Cardiac fibroblast (primary cell): Measurements from ENCODE around the gene RPE65.
A peak's percentile ranks its signal among the peaks of the same experiment; 100 is the strongest.

Experiments used
- DNase-seq, 2 donors: peaks; one replicate each; pipeline versions ENCODE4 v3.0.0 to v3.0.0-alpha.2; 2010; ENCODE audit warnings: low read depth in 2 of 2
- H3K4me3 ChIP-seq, 2 donors: replicated peaks in 1 of 2; 1 replicate in 1 of 2; 2 replicates in 1 of 2; pipeline ENCODE4 v1.5.1; 2011; ENCODE audit warnings: low read depth in 2 of 2, low read length in 2 of 2, mild to moderate bottlenecking in 2 of 2, moderate library complexity in 1 of 2
- CTCF ChIP-seq: IDR thresholded peaks from one replicate; pipeline ENCODE4 v1.5.1; 2011; ENCODE audit warnings: low read depth, mild to moderate bottlenecking, low read length, inconsistent platforms

Gene RPE65

GRCh38 chr1:68454534-68454933 is 4.8 kb upstream of the RPE65 start:
- peak; percentile 26 for TF ChIP-seq CTCF
- no peak overlapping the region for H3K4me3 ChIP-seq
- no peak for DNase-seq

- no peak for DNase-seq
- no peak overlapping the region for H3K4me3 ChIP-seq
- TF ChIP-seq CTCF = no peak
Observed at GRCh38 chr1:68453060-68453670, 3.4 kb upstream of the RPE65 start.

- no peak for TF ChIP-seq CTCF
- H3K4me3 ChIP-seq = no peak overlapping the region
- no peak for DNase-seq
Observed at GRCh38 chr1:68448365-68448764, 1.4 kb downstream of the RPE65 start.

GRCh38 chr1:68445709-68446108 is 4.0 kb downstream of the RPE65 start:
- no peak for TF ChIP-seq CTCF
- no peak overlapping the region for H3K4me3 ChIP-seq

GRCh38 chr1:68442822-68443556 is 6.8 kb downstream of the RPE65 start:
- H3K4me3 ChIP-seq = no peak overlapping the region
- peak; percentile 64 for TF ChIP-seq CTCF
- DNase-seq = peak; percentile 59 to 80

More at GRCh38 chr1:68445709-68446108, 4.0 kb downstream of the RPE65 start:
- no peak for DNase-seq

- no peak overlapping the region for H3K4me3 ChIP-seq
- TF ChIP-seq CTCF = no peak
Observed at GRCh38 chr1:68442006-68442405, 7.7 kb downstream of the RPE65 start.

More at GRCh38 chr1:68442006-68442405, 7.7 kb downstream of the RPE65 start:
- DNase-seq = no peak
